CD4-positive, alpha-beta T cell treated with Interleukin-6 at 100 ng/mL for 8 hours (primary cell): ENCODE data around the gene BRIP1.
"Not testable (repeated sequence)": the region's sequence is repeated elsewhere in the genome, so short reads cannot be mapped to it uniquely, and the experiment has no call there.

Experiments used
- DNase-seq: peaks from one replicate; pipeline ENCODE4 v3.0.0-alpha.2; 2020; ENCODE audit warnings: mixed read lengths, low spot score

BRIP1 gene

GRCh38 chr17:61827649-61828395 lies 35.5 kb downstream of the BRIP1 start:
- DNase-seq = no peak

GRCh38 chr17:61826866-61827265 lies 36.5 kb downstream of the BRIP1 start:
- not testable (repeated sequence) for DNase-seq

GRCh38 chr17:61826198-61826597 lies 37.1 kb downstream of the BRIP1 start:
- not testable (repeated sequence) for DNase-seq

GRCh38 chr17:61825448-61826137 lies 37.7 kb downstream of the BRIP1 start:
- DNase-seq = no peak

GRCh38 chr17:61822326-61823285 lies 40.7 kb downstream of the BRIP1 start:
- DNase-seq = no peak

GRCh38 chr17:61821655-61822054 lies 41.7 kb downstream of the BRIP1 start:
- DNase-seq = no peak

GRCh38 chr17:61819265-61819664 lies 44.1 kb downstream of the BRIP1 start:
- not testable (repeated sequence) for DNase-seq

- DNase-seq = no peak
These were observed 45.1 kb downstream of the BRIP1 start for GRCh38 chr17:61818225-61818624.

- no peak for DNase-seq
These were observed 45.9 kb downstream of the BRIP1 start for GRCh38 chr17:61817452-61817851.

- DNase-seq = no peak
These were observed 46.8 kb downstream of the BRIP1 start for GRCh38 chr17:61816538-61816937.

GRCh38 chr17:61815863-61816503 lies 47.3 kb downstream of the BRIP1 start:
- no peak for DNase-seq

GRCh38 chr17:61814485-61814884 lies 48.8 kb downstream of the BRIP1 start:
- DNase-seq = no peak

GRCh38 chr17:61813211-61813610 lies 50.1 kb downstream of the BRIP1 start:
- no peak for DNase-seq

GRCh38 chr17:61812747-61813146 lies 50.6 kb downstream of the BRIP1 start:
- DNase-seq = no peak

GRCh38 chr17:61809816-61810392 lies 53.4 kb downstream of the BRIP1 start:
- no peak for DNase-seq

GRCh38 chr17:61808442-61808841 lies 54.9 kb downstream of the BRIP1 start:
- no peak for DNase-seq

GRCh38 chr17:61806936-61807335 lies 56.4 kb downstream of the BRIP1 start:
- DNase-seq = no peak

GRCh38 chr17:61806081-61806828 lies 57.1 kb downstream of the BRIP1 start:
- DNase-seq = no peak

- no peak for DNase-seq
These were observed 57.9 kb downstream of the BRIP1 start for GRCh38 chr17:61805399-61805798.

GRCh38 chr17:61803796-61804195 lies 59.5 kb downstream of the BRIP1 start:
- no peak for DNase-seq

GRCh38 chr17:61803216-61803615 lies 60.1 kb downstream of the BRIP1 start:
- no peak for DNase-seq
